Colonic mucosa (tissue), 4 donors: ENCODE data around the gene CDH12. TPM values are rescaled to one million over a fixed set of nuclear protein-coding genes. Genes with fewer than 3 reads are reported as not detected.

ENCODE experiments used
- DNase-seq: peaks from one replicate; pipeline ENCODE4 v3.0.0-alpha.2; 2020
- H3K27ac ChIP-seq: fragments of 200-600 bp; one replicate; pipeline ENCODE4 v1.8.0; 2021
- H3K27me3 ChIP-seq: fragments of 200-600 bp; one replicate; pipeline ENCODE4 v1.8.0; 2021
- H3K36me3 ChIP-seq: fragments of 200-600 bp; one replicate; pipeline ENCODE4 v1.8.0; 2021
- H3K4me1 ChIP-seq: fragments of 200-600 bp; one replicate; pipeline ENCODE4 v1.8.0; 2021; ENCODE audit warnings: mild to moderate bottlenecking
- H3K4me3 ChIP-seq: fragments of 200-600 bp; one replicate; pipeline ENCODE4 v1.8.0; 2021
- H3K9ac ChIP-seq, 2 donors: one replicate each; pipeline ENCODE4 v1.7.0; 2013; ENCODE audit warnings: control low read depth in 2 of 2, low read depth in 2 of 2, low read length in 2 of 2
- H3K9me3 ChIP-seq: fragments of 200-600 bp; one replicate; pipeline ENCODE4 v1.8.0; 2021
- intact Hi-C: fragments of 100-400 bp; cut with DNase I; formaldehyde crosslinking; loops from one replicate; pipeline ENCODE4 v1.14.1; 2022
- total RNA-seq, 2 donors: library from RNA; stranded (reverse); fragmentation: NEBNext Ultra II Directional in 1 of 2; extraction: Animal tissue kit (Norgen Biotek cat#: 25700) in 1 of 2; gene quantifications; one replicate each; pipeline ENCODE4 v1.2.1, GENCODE V29; 2021
- TF ChIP-seq, protein P1 (sequence below): fragments of 200-600 bp; IDR thresholded peaks from one replicate; pipeline ENCODE4 v1.8.0; 2022; ENCODE audit warnings: antibody characterized with exemption, mild to moderate bottlenecking
- donor health status: healthy.
- donor health status: DM: no; HTN: no; CAD: no.
- donor health status: DM: no; HTN: no; CAD: no.

Gene CDH12
- total RNA-seq, 2 donors from 2014 or later = not detected

DNA sequence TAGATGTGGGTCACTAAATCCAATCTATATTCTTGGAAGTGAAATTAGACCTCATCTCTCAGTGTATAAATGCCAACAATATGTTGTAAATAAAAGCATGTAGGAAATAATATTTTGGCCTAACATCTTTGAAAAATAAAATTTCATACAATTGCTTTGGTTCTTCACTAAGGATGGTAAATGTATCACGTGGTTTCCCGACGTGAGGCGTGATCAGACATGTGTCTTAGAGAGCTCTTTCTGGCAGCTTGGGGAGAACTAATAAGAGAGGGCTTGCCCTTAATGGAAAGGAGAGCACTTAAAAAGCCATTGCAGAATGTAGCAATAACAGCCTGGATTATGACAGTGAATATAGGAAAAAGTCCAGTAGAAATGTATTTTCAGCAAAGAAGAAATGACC lies 602.6 kb downstream of the CDH12 start:
- TF ChIP-seq, protein P1, sequence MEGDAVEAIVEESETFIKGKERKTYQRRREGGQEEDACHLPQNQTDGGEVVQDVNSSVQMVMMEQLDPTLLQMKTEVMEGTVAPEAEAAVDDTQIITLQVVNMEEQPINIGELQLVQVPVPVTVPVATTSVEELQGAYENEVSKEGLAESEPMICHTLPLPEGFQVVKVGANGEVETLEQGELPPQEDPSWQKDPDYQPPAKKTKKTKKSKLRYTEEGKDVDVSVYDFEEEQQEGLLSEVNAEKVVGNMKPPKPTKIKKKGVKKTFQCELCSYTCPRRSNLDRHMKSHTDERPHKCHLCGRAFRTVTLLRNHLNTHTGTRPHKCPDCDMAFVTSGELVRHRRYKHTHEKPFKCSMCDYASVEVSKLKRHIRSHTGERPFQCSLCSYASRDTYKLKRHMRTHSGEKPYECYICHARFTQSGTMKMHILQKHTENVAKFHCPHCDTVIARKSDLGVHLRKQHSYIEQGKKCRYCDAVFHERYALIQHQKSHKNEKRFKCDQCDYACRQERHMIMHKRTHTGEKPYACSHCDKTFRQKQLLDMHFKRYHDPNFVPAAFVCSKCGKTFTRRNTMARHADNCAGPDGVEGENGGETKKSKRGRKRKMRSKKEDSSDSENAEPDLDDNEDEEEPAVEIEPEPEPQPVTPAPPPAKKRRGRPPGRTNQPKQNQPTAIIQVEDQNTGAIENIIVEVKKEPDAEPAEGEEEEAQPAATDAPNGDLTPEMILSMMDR = no peak
- Histone ChIP-seq H3K9ac (no peak overlapping the region), H3K4me1 (no peaks in the 10 kb centered on the region), H3K27ac (no peak overlapping the region), H3K36me3 (no peaks in the 10 kb centered on the region), H3K9me3 (no peaks in the 10 kb centered on the region), H3K27me3 (no peaks in the 10 kb centered on the region), H3K4me3 (no peak overlapping the region)
- intact Hi-C loops = no loop called here
- DNase-seq = no peak

DNA sequence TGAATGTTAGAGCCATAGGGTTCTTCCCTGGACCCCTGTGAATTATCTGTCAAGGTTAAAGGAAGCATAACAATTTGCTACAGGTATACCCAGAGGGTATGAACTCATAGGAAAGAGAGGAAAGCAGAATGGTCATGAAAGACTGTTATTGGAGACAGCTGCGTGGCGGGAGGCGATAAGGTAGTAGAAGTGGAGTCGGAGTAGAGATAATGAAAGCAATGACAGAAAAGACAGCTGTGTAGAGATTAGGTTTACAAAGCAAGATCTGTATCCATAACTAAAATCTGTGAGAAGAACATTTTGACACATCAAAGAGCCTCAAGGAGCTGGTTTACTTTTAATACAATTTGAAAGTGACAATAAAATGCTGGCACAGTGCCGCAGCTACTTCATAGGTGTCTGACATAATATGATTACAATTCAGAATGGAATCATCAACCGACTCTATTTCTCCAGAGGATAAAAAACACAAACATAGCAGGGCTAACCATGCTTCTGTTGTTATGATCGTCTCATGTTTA lies 603.9 kb downstream of the CDH12 start:
- no peaks in the 10 kb centered on the region for H3K4me1 ChIP-seq
- H3K27ac ChIP-seq = no peak overlapping the region
- no peaks in the 10 kb centered on the region for H3K9me3 ChIP-seq
- no peak overlapping the region for H3K9ac ChIP-seq
- no peak overlapping the region for H3K4me3 ChIP-seq
- no peaks in the 10 kb centered on the region for H3K27me3 ChIP-seq
- DNase-seq = no peak
- no peaks in the 10 kb centered on the region for H3K36me3 ChIP-seq
- intact Hi-C loops = no loop called here
- TF ChIP-seq, protein P1 = no peak

DNA sequence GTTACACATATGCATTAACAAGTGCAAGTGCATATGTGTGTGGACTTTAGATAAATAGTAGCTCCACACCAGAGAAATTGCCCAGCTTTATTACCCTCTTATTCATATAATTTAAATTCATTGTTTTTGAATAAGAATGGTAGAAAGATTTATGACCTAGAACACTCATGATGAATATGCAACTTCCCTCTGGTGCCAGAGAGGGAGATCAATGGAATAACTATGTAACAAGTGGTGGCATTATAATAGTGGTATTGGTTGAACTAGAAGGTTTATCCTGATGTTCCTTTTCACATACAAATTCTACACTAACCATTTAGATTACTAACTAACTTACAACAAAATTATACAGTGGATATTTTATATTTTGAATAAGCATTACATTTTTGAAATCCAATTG lies 607.4 kb downstream of the CDH12 start:
- intact Hi-C loops = no loop called here
- no peak overlapping the region for H3K4me3 ChIP-seq

DNA sequence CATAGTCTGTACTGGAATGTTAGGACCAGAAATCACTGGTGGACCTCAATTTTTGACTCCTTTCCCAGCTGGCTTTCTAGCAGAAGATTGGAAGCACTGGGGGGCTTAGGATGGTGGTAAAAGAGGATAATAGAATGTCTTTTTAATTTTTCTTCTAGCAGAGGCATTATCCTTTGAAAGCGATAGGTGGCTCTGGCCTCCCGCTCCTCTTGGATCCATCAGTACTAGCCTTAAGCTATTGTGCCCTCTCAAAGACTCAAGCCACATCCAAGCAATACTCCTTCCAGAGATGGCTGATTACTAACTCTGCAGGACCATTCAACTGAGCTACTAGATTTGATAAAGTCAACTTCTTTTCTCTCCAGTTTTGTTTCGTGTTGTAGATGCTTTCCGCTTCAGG lies 610.6 kb downstream of the CDH12 start:
- Histone ChIP-seq H3K4me1 (no peaks in the 10 kb centered on the region), H3K9me3 (no peaks in the 10 kb centered on the region), H3K36me3 (no peaks in the 10 kb centered on the region), H3K27ac (no peak overlapping the region), H3K4me3 (no peak overlapping the region), H3K27me3 (no peaks in the 10 kb centered on the region), H3K9ac (no peak overlapping the region)
- intact Hi-C loops = no loop called here
- DNase-seq = no peak
- TF ChIP-seq, protein P1 = no peak

More for the DNA sequence above, 607.4 kb downstream of the CDH12 start:
- H3K27me3 ChIP-seq = no peaks in the 10 kb centered on the region
- DNase-seq = no peak
- no peaks in the 10 kb centered on the region for H3K36me3 ChIP-seq
- TF ChIP-seq, protein P1 = no peak
- no peak overlapping the region for H3K9ac ChIP-seq
- H3K27ac ChIP-seq = no peak overlapping the region
- no peaks in the 10 kb centered on the region for H3K9me3 ChIP-seq
- H3K4me1 ChIP-seq = no peaks in the 10 kb centered on the region

DNA sequence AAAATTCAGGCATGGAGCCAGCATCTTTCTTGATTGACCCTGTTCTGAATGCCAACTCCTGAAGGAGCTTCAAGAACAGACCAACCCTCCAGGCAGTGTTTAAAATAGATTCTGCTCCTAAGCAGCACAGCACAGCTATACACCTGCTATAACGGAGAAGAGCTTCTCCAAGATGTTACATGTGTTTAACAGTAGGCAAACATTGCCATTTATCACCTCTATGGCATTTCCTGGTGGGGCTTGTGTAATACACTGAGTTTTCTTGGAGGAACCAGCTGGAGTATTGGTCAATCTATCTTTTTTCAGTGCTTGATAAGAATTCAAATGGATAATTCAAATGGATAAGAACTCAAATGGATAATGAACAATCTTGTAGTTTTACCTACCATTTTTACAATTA lies 615.1 kb downstream of the CDH12 start:
- Histone ChIP-seq H3K4me3 (no peak overlapping the region), H3K27me3 (no peaks in the 10 kb centered on the region), H3K27ac (no peak overlapping the region), H3K36me3 (no peaks in the 10 kb centered on the region), H3K9ac (no peak overlapping the region), H3K9me3 (no peaks in the 10 kb centered on the region), H3K4me1 (no peaks in the 10 kb centered on the region)
- TF ChIP-seq, protein P1 = no peak
- DNase-seq = no peak
- intact Hi-C loops = no loop called here

DNA sequence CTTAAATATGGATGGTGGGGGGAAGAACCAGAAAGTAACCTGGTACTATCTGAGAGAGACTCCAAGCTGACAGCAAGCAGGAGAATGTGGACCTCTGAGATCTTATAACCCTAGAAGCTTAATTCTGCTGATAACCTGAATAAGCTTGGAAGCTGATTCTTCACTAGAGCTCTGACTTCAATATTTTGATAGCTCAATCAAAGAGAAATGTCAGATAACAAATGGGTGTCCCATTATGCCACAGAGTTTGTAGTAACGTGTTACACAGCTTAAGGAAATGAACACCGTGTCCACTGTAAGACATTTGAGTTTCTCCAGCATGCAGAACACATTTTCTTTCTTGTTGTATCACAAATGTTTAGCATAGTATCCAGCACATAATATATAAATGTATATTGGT lies 626.7 kb downstream of the CDH12 start:
- Histone ChIP-seq H3K4me1 (no peaks in the 10 kb centered on the region), H3K36me3 (no peaks in the 10 kb centered on the region), H3K27me3 (no peaks in the 10 kb centered on the region), H3K27ac (no peak overlapping the region), H3K9me3 (no peaks in the 10 kb centered on the region), H3K9ac (no peak overlapping the region), H3K4me3 (no peak overlapping the region)
- TF ChIP-seq, protein P1 = no peak
- intact Hi-C loops = no loop called here
- no peak for DNase-seq
